GM19324 (cell line): ENCODE results near the gene CALY.
"Not testable (repeated sequence)": the region's sequence is repeated elsewhere in the genome, so short reads cannot be mapped to it uniquely, and the experiment has no call there.

ENCODE experiments used
- ATAC-seq: cut with Tn5 transposase; IDR thresholded peaks from one replicate; pipeline ENCODE4 v1.9.1; 2021; ENCODE audit warnings: mild to moderate bottlenecking, moderate library complexity; ENCODE audit not compliant: unreplicated experiment, low FRiP score

The CALY gene

GRCh38 chr10:133367461-133367860 lies 30.8 kb upstream of the CALY start:
- ATAC-seq = not testable (repeated sequence)

GRCh38 chr10:133366751-133367150 lies 30.1 kb upstream of the CALY start:
- no peak for ATAC-seq

GRCh38 chr10:133366130-133366478 lies 29.4 kb upstream of the CALY start:
- no peak for ATAC-seq

- ATAC-seq = no peak
These were observed 28.9 kb upstream of the CALY start for GRCh38 chr10:133365461-133366129.

GRCh38 chr10:133364645-133365431 lies 28.1 kb upstream of the CALY start:
- ATAC-seq = no peak

- ATAC-seq = no peak
These were observed 26.1 kb upstream of the CALY start for GRCh38 chr10:133362846-133363245.

- no peak for ATAC-seq
These were observed 25.2 kb upstream of the CALY start for GRCh38 chr10:133361773-133362441.

- ATAC-seq = no peak
These were observed 24.5 kb upstream of the CALY start for GRCh38 chr10:133361227-133361626.

- ATAC-seq = no peak
These were observed 23.4 kb upstream of the CALY start for GRCh38 chr10:133359972-133360610.

- ATAC-seq = no peak
These were observed 22.9 kb upstream of the CALY start for GRCh38 chr10:133359554-133359971.

- no peak for ATAC-seq
These were observed 22.2 kb upstream of the CALY start for GRCh38 chr10:133358925-133359310.

GRCh38 chr10:133358162-133358924 lies 21.6 kb upstream of the CALY start:
- no peak for ATAC-seq

- peak; percentile 68 for ATAC-seq
These were observed 20.8 kb upstream of the CALY start, which contains the start of gene FUOM for GRCh38 chr10:133357285-133358161. FUOM (minus strand) TSS chr10:133358019; CDS start chr10:133358007, 12 bp downstream.

- no peak for ATAC-seq
These were observed 20.0 kb upstream of the CALY start for GRCh38 chr10:133356549-133357284.

GRCh38 chr10:133355991-133356390 lies 19.3 kb upstream of the CALY start:
- no peak for ATAC-seq

- ATAC-seq = no peak
These were observed 18.6 kb upstream of the CALY start for GRCh38 chr10:133355266-133355665.

- ATAC-seq = no peak
These were observed 18.1 kb upstream of the CALY start for GRCh38 chr10:133354672-133355240.

- no peak for ATAC-seq
These were observed 17.4 kb upstream of the CALY start for GRCh38 chr10:133353988-133354605.
